HEK293 (cell line): Measurements from ENCODE around the gene ZDHHC13.

Source experiments
- CTCF ChIA-PET: fragments of 350-600 bp; formaldehyde crosslinking; extraction: SDS; loops from one replicate; lab custom pipeline; 2021; ENCODE audit warnings: antibody characterized with exemption; lab: Yijun Ruan, JAX
- POLR2A ChIA-PET: fragments of 300-600 bp; formaldehyde crosslinking; extraction: SDS; loops from one replicate; lab custom pipeline; 2020; ENCODE audit warnings: antibody characterized with exemption, inconsistent platforms; lab: Yijun Ruan, JAX
- H3K27ac ChIP-seq: fragments of 200-500 bp; sonication (Bioruptor generic); 2 replicates; pipeline ENCODE4 v1.5.1; 2014; ENCODE audit warnings: low read depth, low read length, control low read depth, inconsistent platforms; ENCODE audit errors: extremely low read depth
- H3K36me3 ChIP-seq, 2 experiments: fragments of 200-500 bp in 1 of 2; sonication (Bioruptor generic) in 1 of 2; 1 replicate in 1 of 2; 2 replicates in 1 of 2; pipeline ENCODE4 v1.5.1; 2014 to 2017; ENCODE audit warnings: inconsistent platforms in 2 of 2, low read length in 2 of 2; ENCODE audit not compliant: control insufficient read depth in 2 of 2, insufficient read depth in 1 of 2
- H3K4me1 ChIP-seq: fragments of 200-500 bp; sonication (Bioruptor generic); 2 replicates; pipeline ENCODE4 v1.5.1; 2014; ENCODE audit warnings: mild to moderate bottlenecking, low read length, inconsistent platforms; ENCODE audit not compliant: control insufficient read depth, insufficient read depth
- H3K4me3 ChIP-seq: 2 replicates; pipeline ENCODE4 v1.5.1; 2011; ENCODE audit warnings: low read depth, mild to moderate bottlenecking, control low read depth, low read length, moderate library complexity
- H3K9me3 ChIP-seq: fragments of 200-500 bp; sonication (Bioruptor generic); 2 replicates; pipeline ENCODE4 v1.5.1; 2014; ENCODE audit warnings: low read depth, low read length, inconsistent platforms; ENCODE audit not compliant: control insufficient read depth, insufficient read depth
- GLI4 ChIP-seq: fragments of 450-650 bp; formaldehyde crosslinking; IDR thresholded peaks from 2 replicates; pipeline ENCODE4 v1.5.1; 2016; ENCODE audit warnings: missing biosample characterization, missing genetic modification characterization
- KLF10 ChIP-seq: fragments of 450-650 bp; IDR thresholded peaks from 2 replicates; pipeline ENCODE4 v1.5.1; 2018; ENCODE audit warnings: missing biosample characterization, mild to moderate bottlenecking, missing genetic modification characterization
- MZF1 ChIP-seq: fragments of 450-650 bp; formaldehyde crosslinking; IDR thresholded peaks from 2 replicates; pipeline ENCODE4 v1.5.1; 2017; ENCODE audit warnings: missing biosample characterization, missing genetic modification characterization, borderline replicate concordance
- SP2 ChIP-seq: fragments of 450-650 bp; formaldehyde crosslinking; IDR thresholded peaks from 2 replicates; pipeline ENCODE4 v1.5.1; 2016; ENCODE audit warnings: missing biosample characterization, missing genetic modification characterization
- SP3 ChIP-seq: fragments of 450-650 bp; formaldehyde crosslinking; IDR thresholded peaks from 2 replicates; pipeline ENCODE4 v1.5.1; 2016; ENCODE audit warnings: missing biosample characterization, missing genetic modification characterization
- ZBTB7A ChIP-seq: fragments of 450-650 bp; formaldehyde crosslinking; IDR thresholded peaks from 2 replicates; pipeline ENCODE4 v1.5.1; 2016; ENCODE audit warnings: low read depth, missing biosample characterization, missing genetic modification characterization
- ZEB2 ChIP-seq: fragments of 450-650 bp; formaldehyde crosslinking; IDR thresholded peaks from 2 replicates; pipeline ENCODE4 v1.5.1; 2016; ENCODE audit warnings: missing biosample characterization, missing genetic modification characterization
- ZFHX2 ChIP-seq: fragments of 450-650 bp; formaldehyde crosslinking; conservative IDR thresholded peaks from 2 replicates; pipeline ENCODE4 v1.5.1; 2016; ENCODE audit warnings: missing biosample characterization, missing genetic modification characterization
- ZFP41 ChIP-seq: fragments of 450-650 bp; formaldehyde crosslinking; IDR thresholded peaks from 2 replicates; pipeline ENCODE4 v1.5.1; 2016; ENCODE audit warnings: missing biosample characterization, missing genetic modification characterization, borderline replicate concordance
- ZNF132 ChIP-seq: fragments of 450-650 bp; formaldehyde crosslinking; IDR thresholded peaks from 2 replicates; pipeline ENCODE4 v1.5.1; 2017; ENCODE audit warnings: missing biosample characterization, missing genetic modification characterization, borderline replicate concordance
- ZNF16 ChIP-seq: fragments of 450-650 bp; formaldehyde crosslinking; IDR thresholded peaks from 2 replicates; pipeline ENCODE4 v1.5.1; 2016; ENCODE audit warnings: low read depth, missing biosample characterization, missing genetic modification characterization
- ZNF311 ChIP-seq: fragments of 450-650 bp; formaldehyde crosslinking; IDR thresholded peaks from 2 replicates; pipeline ENCODE4 v1.5.1; 2017; ENCODE audit warnings: missing biosample characterization, missing genetic modification characterization, borderline replicate concordance
- ZNF324 ChIP-seq: fragments of 450-650 bp; formaldehyde crosslinking; IDR thresholded peaks from 2 replicates; pipeline ENCODE4 v1.5.1; 2016; ENCODE audit warnings: missing biosample characterization, missing genetic modification characterization
- ZNF350 ChIP-seq: fragments of 450-650 bp; formaldehyde crosslinking; IDR thresholded peaks from 2 replicates; pipeline ENCODE4 v1.5.0; 2017; ENCODE audit warnings: missing biosample characterization, mild to moderate bottlenecking, missing genetic modification characterization
- ZNF596 ChIP-seq: fragments of 450-650 bp; IDR thresholded peaks from 2 replicates; pipeline ENCODE4 v1.5.0; 2018; ENCODE audit warnings: missing biosample characterization, mild to moderate bottlenecking, missing genetic modification characterization, moderate library complexity
- ZNF610 ChIP-seq: fragments of 450-650 bp; formaldehyde crosslinking; IDR thresholded peaks from 2 replicates; pipeline ENCODE4 v1.5.1; 2016; ENCODE audit warnings: missing biosample characterization, missing genetic modification characterization, borderline replicate concordance
- ZNF654 ChIP-seq: fragments of 450-650 bp; formaldehyde crosslinking; IDR thresholded peaks from 2 replicates; pipeline ENCODE4 v1.5.1; 2016; ENCODE audit warnings: low read depth, missing biosample characterization, missing genetic modification characterization
- ZNF677 ChIP-seq: fragments of 450-650 bp; IDR thresholded peaks from 2 replicates; pipeline ENCODE4 v1.5.0; 2018; ENCODE audit warnings: missing biosample characterization, mild to moderate bottlenecking, missing genetic modification characterization, moderate library complexity
- ZNF768 ChIP-seq: fragments of 450-650 bp; formaldehyde crosslinking; IDR thresholded peaks from 2 replicates; pipeline ENCODE4 v1.5.1; 2018; ENCODE audit warnings: missing biosample characterization, mild to moderate bottlenecking, missing genetic modification characterization
- ZNF830 ChIP-seq: fragments of 450-650 bp; IDR thresholded peaks from 2 replicates; pipeline ENCODE4 v1.5.0; 2018; ENCODE audit warnings: missing biosample characterization, missing genetic modification characterization, low read depth, mild to moderate bottlenecking, moderate library complexity
- TF ChIP-seq, protein P1 (sequence below): fragments of 450-650 bp; formaldehyde crosslinking; IDR thresholded peaks from 2 replicates; pipeline ENCODE4 v1.5.1; 2016; ENCODE audit warnings: missing biosample characterization, missing genetic modification characterization
- TF ChIP-seq, protein P2 (sequence below): fragments of 450-650 bp; formaldehyde crosslinking; IDR thresholded peaks from 2 replicates; pipeline ENCODE4 v1.5.1; 2016; ENCODE audit warnings: missing biosample characterization, missing genetic modification characterization
- TF ChIP-seq, protein P3 (sequence below): fragments of 450-650 bp; formaldehyde crosslinking; IDR thresholded peaks from 2 replicates; pipeline ENCODE4 v1.5.1; 2017; ENCODE audit warnings: missing biosample characterization, missing genetic modification characterization

The ZDHHC13 gene

DNA sequence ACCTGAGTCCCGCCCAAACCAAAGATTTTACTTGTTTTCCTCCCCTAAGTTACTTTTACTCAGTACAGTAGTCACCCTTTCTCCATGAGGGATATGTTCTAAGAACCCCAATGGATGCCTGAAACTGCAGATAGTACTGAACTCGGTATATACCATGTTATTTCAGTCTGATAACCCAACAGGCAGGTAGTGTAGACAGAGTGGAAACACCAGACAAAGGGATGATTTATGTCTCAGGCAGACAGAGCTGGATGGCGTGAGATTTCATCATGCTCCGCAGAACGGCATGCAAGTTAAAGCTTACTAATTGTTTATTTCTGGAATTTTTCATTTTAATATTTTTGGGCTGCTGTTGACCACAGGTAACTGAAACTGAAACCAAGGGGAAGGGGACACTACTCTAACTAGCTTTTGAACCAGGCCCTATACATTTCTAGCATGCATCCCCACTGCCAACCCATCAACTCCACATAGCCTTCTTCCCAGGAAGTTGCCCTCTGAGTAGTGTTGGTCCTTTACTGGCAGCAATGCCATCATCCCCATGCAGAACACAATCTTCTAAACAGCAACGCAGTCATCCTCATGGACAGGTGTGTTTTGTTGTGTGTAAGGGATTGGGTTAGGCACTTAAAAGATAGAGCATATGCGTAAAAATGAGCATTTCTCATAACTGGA lies 57.1 kb downstream of the ZDHHC13 start (continued):
- no peak for TF ChIP-seq ZNF311 (tag by site-specific recombination)

DNA sequence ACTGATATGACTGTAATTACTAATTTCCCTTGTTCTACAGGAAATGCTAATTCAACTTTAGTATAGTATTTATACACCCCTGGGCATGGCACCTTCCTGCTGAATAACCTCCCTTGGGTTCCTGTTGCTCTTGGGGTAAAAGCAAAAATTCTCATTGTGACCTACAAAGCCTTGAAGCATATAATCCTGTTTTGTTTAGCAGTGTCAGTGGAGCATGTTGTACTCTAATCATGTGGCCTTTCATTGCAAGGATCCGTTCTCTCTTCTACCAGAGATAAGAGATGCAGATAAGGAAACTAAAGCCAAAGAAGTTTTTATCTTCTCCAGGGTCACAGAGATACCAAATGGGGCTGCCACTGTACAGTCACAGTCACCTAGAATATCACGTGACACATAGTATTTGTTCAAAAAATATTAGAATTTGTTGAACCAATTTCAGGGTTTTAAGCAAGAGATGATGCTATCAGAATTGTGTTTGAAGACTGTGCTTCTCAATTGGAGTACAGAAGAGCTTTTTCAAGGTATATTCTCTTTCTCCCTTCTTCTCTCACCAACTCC lies 59.7 kb downstream of the ZDHHC13 start:
- Histone ChIP-seq H3K9me3 (no peaks in the 10 kb centered on the region), H3K36me3 (peaks cover 0 to 47% of the 10 kb centered on the region in 2 experiments; a peak in 2 of 3 replicates), H3K4me1 (no peaks in the 10 kb centered on the region), H3K27ac (no peak overlapping the region), H3K4me3 (no peak overlapping the region)
- TF ChIP-seq ZNF596, result no peak
- TF ChIP-seq GLI4 (tag by site-specific recombination), result no peak
- no peak for TF ChIP-seq ZFHX2
- no peak for TF ChIP-seq MZF1 (tag by site-specific recombination)
- TF ChIP-seq, protein P1, sequence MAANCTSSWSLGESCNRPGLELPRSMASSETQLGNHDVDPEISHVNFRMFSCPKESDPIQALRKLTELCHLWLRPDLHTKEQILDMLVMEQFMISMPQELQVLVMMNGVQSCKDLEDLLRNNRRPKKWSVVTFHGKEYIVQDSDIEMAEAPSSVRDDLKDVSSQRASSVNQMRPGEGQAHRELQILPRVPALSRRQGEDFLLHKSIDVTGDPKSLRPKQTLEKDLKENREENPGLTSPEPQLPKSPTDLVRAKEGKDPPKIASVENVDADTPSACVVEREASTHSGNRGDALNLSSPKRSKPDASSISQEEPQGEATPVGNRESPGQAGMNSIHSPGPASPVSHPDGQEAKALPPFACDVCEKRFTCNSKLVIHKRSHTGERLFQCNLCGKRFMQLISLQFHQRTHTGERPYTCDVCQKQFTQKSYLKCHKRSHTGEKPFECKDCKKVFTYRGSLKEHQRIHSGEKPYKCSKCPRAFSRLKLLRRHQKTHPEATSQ, result no peak
- no peak for TF ChIP-seq ZNF132 (tag by site-specific recombination)
- TF ChIP-seq ZNF324, result no peak
- TF ChIP-seq ZNF350 (tag by site-specific recombination), result no peak
- TF ChIP-seq ZNF768, result no peak
- no peak for TF ChIP-seq ZNF654
- no peak for TF ChIP-seq KLF10 (tag by site-specific recombination)
- TF ChIP-seq ZEB2, result no peak
- TF ChIP-seq ZBTB7A (tag by site-specific recombination), result no peak
- no peak for TF ChIP-seq ZNF16 (tag by site-specific recombination)
- CTCF ChIA-PET, result interaction anchor here (0.6 to 3.0 kb wide), 2 partner anchors 54 to 100 kb away, joined by 3 to 9 read pairs; no protein-coding TSS in a partner anchor
- POLR2A ChIA-PET, result no interaction called here

DNA sequence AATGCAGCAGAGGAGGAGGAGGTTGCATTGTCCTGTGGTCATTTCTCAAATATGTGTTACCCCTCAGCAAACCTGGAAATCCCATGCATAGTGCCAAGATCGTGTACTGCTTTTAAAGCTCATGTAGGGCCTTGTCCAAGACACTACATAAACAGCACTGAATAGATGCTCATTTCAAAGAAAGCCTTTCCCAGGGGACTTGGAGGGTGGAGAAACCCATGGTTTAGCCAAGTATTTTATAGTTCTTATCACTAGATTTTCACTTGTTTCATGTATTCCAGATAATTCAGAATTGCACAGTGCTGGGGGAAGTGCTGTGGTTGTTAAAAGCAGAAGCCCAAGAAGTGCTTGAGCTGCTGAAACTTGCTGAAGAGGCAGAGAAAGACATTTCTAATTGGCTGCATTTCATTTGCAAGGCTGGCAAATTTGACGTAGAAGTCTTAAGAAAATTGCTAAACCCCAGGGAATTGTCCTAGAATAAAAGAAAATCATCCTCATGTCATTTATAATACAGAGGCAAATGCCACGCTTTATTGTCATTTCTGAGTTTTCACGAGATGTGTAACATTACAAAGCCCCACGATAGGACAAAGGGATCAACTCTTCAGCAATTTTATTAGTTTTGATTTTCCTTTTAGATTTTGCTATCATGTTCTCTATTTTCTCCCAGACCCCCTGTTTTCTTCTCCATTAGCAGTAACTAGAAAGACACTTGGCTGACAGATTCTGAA lies 64.7 kb downstream of the ZDHHC13 start:
- Histone ChIP-seq H3K9me3 (no peaks in the 10 kb centered on the region), H3K4me1 (no peaks in the 10 kb centered on the region), H3K27ac (no peak overlapping the region), H3K4me3 (no peak overlapping the region), H3K36me3 (peaks cover 0 to 11% of the 10 kb centered on the region in 2 experiments; a peak in 1 of 3 replicates)
- TF ChIP-seq ZNF610 (tag by site-specific recombination) (no peak), ZNF830 (no peak), ZNF677 (tag by site-specific recombination) (no peak), SP3 (tag by site-specific recombination) (no peak), ZFP41 (tag by site-specific recombination) (no peak), SP2 (no peak)
- TF ChIP-seq, protein P2, sequence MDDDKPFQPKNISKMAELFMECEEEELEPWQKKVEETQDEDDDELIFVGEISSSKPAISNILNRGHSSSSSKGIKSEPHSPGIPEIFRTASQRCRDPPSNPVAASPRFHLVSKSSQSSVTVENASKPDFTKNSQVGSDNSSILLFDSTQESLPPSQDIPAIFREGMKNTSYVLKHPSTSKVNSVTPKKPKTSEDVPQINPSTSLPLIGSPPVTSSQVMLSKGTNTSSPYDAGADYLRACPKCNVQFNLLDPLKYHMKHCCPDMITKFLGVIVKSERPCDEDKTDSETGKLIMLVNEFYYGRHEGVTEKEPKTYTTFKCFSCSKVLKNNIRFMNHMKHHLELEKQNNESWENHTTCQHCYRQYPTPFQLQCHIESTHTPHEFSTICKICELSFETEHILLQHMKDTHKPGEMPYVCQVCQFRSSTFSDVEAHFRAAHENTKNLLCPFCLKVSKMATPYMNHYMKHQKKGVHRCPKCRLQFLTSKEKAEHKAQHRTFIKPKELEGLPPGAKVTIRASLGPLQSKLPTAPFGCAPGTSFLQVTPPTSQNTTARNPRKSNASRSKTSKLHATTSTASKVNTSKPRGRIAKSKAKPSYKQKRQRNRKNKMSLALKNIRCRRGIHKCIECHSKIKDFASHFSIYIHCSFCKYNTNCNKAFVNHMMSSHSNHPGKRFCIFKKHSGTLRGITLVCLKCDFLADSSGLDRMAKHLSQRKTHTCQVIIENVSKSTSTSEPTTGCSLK, result no peak
- TF ChIP-seq, protein P3, sequence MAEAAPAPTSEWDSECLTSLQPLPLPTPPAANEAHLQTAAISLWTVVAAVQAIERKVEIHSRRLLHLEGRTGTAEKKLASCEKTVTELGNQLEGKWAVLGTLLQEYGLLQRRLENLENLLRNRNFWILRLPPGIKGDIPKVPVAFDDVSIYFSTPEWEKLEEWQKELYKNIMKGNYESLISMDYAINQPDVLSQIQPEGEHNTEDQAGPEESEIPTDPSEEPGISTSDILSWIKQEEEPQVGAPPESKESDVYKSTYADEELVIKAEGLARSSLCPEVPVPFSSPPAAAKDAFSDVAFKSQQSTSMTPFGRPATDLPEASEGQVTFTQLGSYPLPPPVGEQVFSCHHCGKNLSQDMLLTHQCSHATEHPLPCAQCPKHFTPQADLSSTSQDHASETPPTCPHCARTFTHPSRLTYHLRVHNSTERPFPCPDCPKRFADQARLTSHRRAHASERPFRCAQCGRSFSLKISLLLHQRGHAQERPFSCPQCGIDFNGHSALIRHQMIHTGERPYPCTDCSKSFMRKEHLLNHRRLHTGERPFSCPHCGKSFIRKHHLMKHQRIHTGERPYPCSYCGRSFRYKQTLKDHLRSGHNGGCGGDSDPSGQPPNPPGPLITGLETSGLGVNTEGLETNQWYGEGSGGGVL (tag by site-specific recombination), result no peak
- ChIA-PET POLR2A (no interaction called here), CTCF (interaction anchor here (1.5 kb wide), 1 partner anchor 104 kb away, joined by 5 read pairs; no protein-coding TSS in a partner anchor)
